B cell (primary cell): ENCODE measurements around the gene USP1. TPM values are rescaled to one million over a fixed set of nuclear protein-coding genes. Genes with fewer than 3 reads are reported as not detected.

Source experiments
- ATAC-seq: fragments of 200-7000 bp; cut with Tn5 transposase; one replicate; pipeline ENCODE4 v1.10.0; 2021; ENCODE audit warnings: low read depth, mild to moderate bottlenecking, moderate number of reproducible peaks, moderate library complexity
- CTCF ChIA-PET: fragments of 350-600 bp; sonication (Branson Sonifier 250); formaldehyde crosslinking; loops from one replicate; lab custom pipeline; 2021; ENCODE audit warnings: antibody characterized with exemption, inconsistent platforms; lab: Charles Lee
- POLR2A ChIA-PET: fragments of 350-600 bp; sonication (Branson Sonifier 250); formaldehyde crosslinking; loops from one replicate; lab custom pipeline; 2021; ENCODE audit warnings: antibody characterized with exemption; lab: Charles Lee
- DNase-seq: peaks from one replicate; pipeline ENCODE4 v3.0.0; 2013
- H2AFZ ChIP-seq: 2 replicates; pipeline ENCODE4 v1.6.1; 2012; ENCODE audit warnings: mild to moderate bottlenecking, low read depth, low read length; ENCODE audit not compliant: insufficient read depth, poor library complexity, severe bottlenecking
- H3K27ac ChIP-seq, 2 donors: 1 replicate in 1 of 2; 2 replicates in 1 of 2; pipeline ENCODE4 v1.5.1; 2012 to 2013; ENCODE audit warnings: low read length in 2 of 2, mild to moderate bottlenecking in 2 of 2, moderate library complexity in 1 of 2
- H3K27me3 ChIP-seq, 4 experiments: fragments of 200-600 bp in 1 of 4; sonication (generic) in 1 of 4; replicated peaks in 1 of 4; 1 replicate in 2 of 4; 2 replicates in 2 of 4; pipeline versions ENCODE4 v1.6.1 to v1.7.0; 2013 to 2016; ENCODE audit warnings: low read length in 3 of 4, mild to moderate bottlenecking in 2 of 4, mixed read lengths in 1 of 4, moderate library complexity in 1 of 4; ENCODE audit not compliant: insufficient read depth in 4 of 4, control insufficient read depth in 3 of 4; ENCODE audit errors: control extremely low read depth in 1 of 4
- H3K36me3 ChIP-seq, 2 experiments: replicated peaks in 1 of 2; 1 replicate in 1 of 2; 2 replicates in 1 of 2; pipeline versions ENCODE4 v1.6.1 to v1.7.1; 2013; ENCODE audit warnings: low read length in 1 of 2; ENCODE audit not compliant: insufficient read depth in 2 of 2, control insufficient read depth in 1 of 2; ENCODE audit errors: control extremely low read depth in 1 of 2, extremely low read depth in 1 of 2
- H3K4me1 ChIP-seq, 2 donors: fragments of 200-600 bp in 1 of 2; sonication (generic) in 1 of 2; 1 replicate in 1 of 2; 2 replicates in 1 of 2; pipeline versions ENCODE4 v1.5.1 to v1.6.1; 2013 to 2017; ENCODE audit warnings: low read length in 2 of 2; ENCODE audit not compliant: control insufficient read depth in 2 of 2, insufficient read depth in 2 of 2
- H3K4me2 ChIP-seq: replicated peaks from 2 replicates; pipeline ENCODE3; 2012; ENCODE audit warnings: mild to moderate bottlenecking, low read depth, low read length; ENCODE audit not compliant: poor library complexity, severe bottlenecking
- H3K4me3 ChIP-seq, 5 experiments: fragments of 200-600 bp in 1 of 5; sonication (generic) in 1 of 5; 1 replicate in 3 of 5; 2 replicates in 2 of 5; pipeline versions ENCODE4 v1.5.1 to v1.7.0; 2011 to 2016; ENCODE audit warnings: low read length in 4 of 5, mild to moderate bottlenecking in 4 of 5, low read depth in 2 of 5, control low read depth in 1 of 5, moderate library complexity in 1 of 5; ENCODE audit not compliant: insufficient read depth in 1 of 5; ENCODE audit errors: control extremely low read depth in 1 of 5, extremely low read depth in 1 of 5
- H3K79me2 ChIP-seq: fragments of 200-600 bp; sonication (generic); one replicate; pipeline ENCODE4 v1.6.0; 2016; ENCODE audit warnings: low read length; ENCODE audit not compliant: control insufficient read depth, insufficient read depth
- H3K9ac ChIP-seq: fragments of 200-600 bp; sonication (generic); 2 replicates; pipeline ENCODE4 v1.6.1; 2017; ENCODE audit warnings: mild to moderate bottlenecking, low read length, moderate library complexity
- H3K9me3 ChIP-seq, 3 donors: one replicate each; pipeline versions ENCODE4 v1.6.1 to v1.7.1; 2013; ENCODE audit warnings: low read length in 2 of 3; ENCODE audit not compliant: control insufficient read depth in 2 of 3, insufficient read depth in 1 of 3; ENCODE audit errors: control extremely low read depth in 1 of 3
- H4K20me1 ChIP-seq: 2 replicates; pipeline ENCODE4 v1.6.0; 2012; ENCODE audit warnings: mild to moderate bottlenecking, low read length; ENCODE audit not compliant: insufficient read depth, control insufficient read depth, poor library complexity, severe bottlenecking
- H3K27ac Mint-ChIP-seq: one replicate; pipeline ENCODE4 v1.8.0; 2021; ENCODE audit warnings: mixed read lengths
- H3K27me3 Mint-ChIP-seq: one replicate; pipeline ENCODE4 v1.8.0; 2021; ENCODE audit warnings: mixed read lengths
- H3K4me1 Mint-ChIP-seq: one replicate; pipeline ENCODE4 v1.8.0; 2021; ENCODE audit warnings: mixed read lengths
- H3K4me3 Mint-ChIP-seq: one replicate; pipeline ENCODE4 v1.8.0; 2021; ENCODE audit warnings: mixed read lengths
- H3K9me3 Mint-ChIP-seq: one replicate; pipeline ENCODE4 v1.8.0; 2022; ENCODE audit warnings: mixed read lengths; ENCODE audit not compliant: insufficient read depth
- CTCF ChIP-seq: fragments of 200-600 bp; IDR thresholded peaks from one replicate; pipeline ENCODE4 v1.8.0; 2022; ENCODE audit warnings: antibody characterized with exemption, mild to moderate bottlenecking
- EZH2 ChIP-seq: IDR thresholded peaks from 2 replicates; pipeline ENCODE4 v1.6.1; 2012; ENCODE audit warnings: borderline replicate concordance, low read depth, mild to moderate bottlenecking, moderate library complexity, low read length; ENCODE audit not compliant: insufficient read depth, poor library complexity, severe bottlenecking
- WGBS: methylation state at CpG from one replicate; pipeline ENCODE4 v1.1.5; 2013; ENCODE audit warnings: missing lambda C conversion rate; ENCODE audit not compliant: insufficient coverage; 5-methylcytosine and 5-hydroxymethylcytosine counted together
- intact Hi-C: fragments of 100-400 bp; cut with micrococcal nuclease; formaldehyde crosslinking; loops from one replicate; pipeline ENCODE4 v1.10.0; 2022
- polyA plus RNA-seq: library from polyadenylated mRNA; depleted of rRNA; stranded (reverse); fragments of >200 nt; gene quantifications from 2 replicates; pipeline ENCODE4 v1.2.3, GENCODE V29; 2012
- total RNA-seq, 2 donors: library from RNA; stranded (reverse); fragments of 120-200 nt in 1 of 2; gene quantifications; 1 replicate in 1 of 2; 2 replicates in 1 of 2; pipeline versions ENCODE4 v1.2.3 to v1.2.4, GENCODE V29; 2013 to 2022

USP1 gene
- total and polyA plus RNA-seq, 2 donors (not counting 1 experiment from before 2014, with no cell fraction given): 6.1 to 32.7 TPM

- Histone ChIP-seq H3K27me3 (no peaks in the 10 kb centered on the region), H3K9ac (no peak overlapping the region), H3K4me2 (no peak overlapping the region), H4K20me1 (no peaks in the 10 kb centered on the region), H3K27ac (peak overlapping the region in 1 of 2 donors; percentile 32), H3K36me3 (peaks cover 22 to 45% of the 10 kb centered on the region in 2 experiments), H3K4me3 (no peak overlapping the region), H2AFZ (no peak overlapping the region), H3K9me3 (no peaks in the 10 kb centered on the region), H3K4me1 (peaks cover 0 to 14% of the 10 kb centered on the region in 2 donors), H3K79me2 (peaks cover 32% of the 10 kb centered on the region)
- TF ChIP-seq CTCF (no peak), EZH2 (no peak)
- no peak overlapping the region for H3K4me3 Mint-ChIP-seq
- no peaks in the 10 kb centered on the region for H3K27me3 Mint-ChIP-seq
- ATAC-seq (no peak), DNase-seq (no peak)
- H3K4me1 Mint-ChIP-seq: peaks cover 20% of the 10 kb centered on the region
- CTCF ChIA-PET: no interaction called here
- intact Hi-C loops: no loop called here
- WGBS: no CpG with 5 or more reads among the region's 1 CpG
- POLR2A ChIA-PET: no interaction called here
- H3K9me3 Mint-ChIP-seq: no peaks in the 10 kb centered on the region
- peak overlapping the region; percentile 51 for H3K27ac Mint-ChIP-seq
Observed at GRCh38 chr1:62444701-62445100, 7.9 kb downstream of the USP1 start.

- intact Hi-C loops: no loop called here
- 83% methylated on average over 2 of the region's 3 CpGs for WGBS
- peaks cover 0 to 7% of the 10 kb centered on the region in 2 donors for H3K4me1 ChIP-seq
- no peak overlapping the region for H3K4me2 ChIP-seq
- Mint-ChIP-seq H3K27me3 (no peaks in the 10 kb centered on the region), H3K4me1 (peaks cover 5% of the 10 kb centered on the region), H3K4me3 (no peak overlapping the region), H3K27ac (no peak overlapping the region), H3K9me3 (no peaks in the 10 kb centered on the region)
- no peak overlapping the region for H3K4me3 ChIP-seq
- H3K79me2 ChIP-seq: peaks cover 5% of the 10 kb centered on the region
- H3K9me3 ChIP-seq: no peaks in the 10 kb centered on the region
- no peak overlapping the region for H3K9ac ChIP-seq
- ATAC-seq (no peak), DNase-seq (no peak)
- no peak overlapping the region for H2AFZ ChIP-seq
- H4K20me1 ChIP-seq: no peaks in the 10 kb centered on the region
- H3K36me3 ChIP-seq: peaks cover 19 to 58% of the 10 kb centered on the region in 2 experiments
- no peak for TF ChIP-seq CTCF
- TF ChIP-seq EZH2: no peak
- ChIA-PET POLR2A (no interaction called here), CTCF (interaction anchor here (1.3 kb wide), 1 partner anchor 10 kb away, joined by 3 read pairs; no protein-coding TSS in a partner anchor)
- H3K27ac ChIP-seq: no peak overlapping the region
- H3K27me3 ChIP-seq: no peaks in the 10 kb centered on the region
Observed at GRCh38 chr1:62448221-62448933, 11.5 kb downstream of the USP1 start.
